Measurements from ENCODE around the gene DNAH12. TPM values are rescaled to one million over a fixed set of nuclear protein-coding genes. Genes with fewer than 3 reads are reported as not detected.
A peak's percentile ranks its signal among the peaks of the same experiment; 100 is the strongest.

DNAH12 gene
- total and polyA plus RNA-seq, 4 donors = 0.05 to 0.08 (median 0.08) TPM; not detected in 1

DNA sequence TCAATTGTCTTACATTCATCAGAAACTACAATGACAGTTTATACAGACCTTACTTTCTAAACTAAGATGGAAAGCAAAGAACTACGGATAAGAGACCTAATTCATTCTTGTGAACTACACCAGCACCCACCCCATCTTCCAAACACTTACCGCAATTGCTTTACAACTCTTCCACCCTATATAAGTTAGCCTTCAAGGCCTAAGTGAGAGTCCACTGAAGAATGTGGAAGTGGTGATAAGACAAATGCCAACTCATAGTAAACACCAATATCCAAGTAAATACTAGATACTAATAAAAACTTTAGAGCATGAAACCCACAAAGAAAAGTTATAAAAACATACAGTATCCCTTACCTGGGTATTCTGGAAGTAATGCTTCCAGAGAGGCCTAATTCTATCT, 39.4 kb upstream of the DNAH12 start:
- Histone ChIP-seq H3K4me3 (ENCODE audit: low read depth in 1 of 3, low read length in 3 of 3) (no peak overlapping the region), H3K9ac (ENCODE audit: low read depth in 1 of 2, low read length in 2 of 2) (no peak overlapping the region), H3K27me3 (ENCODE audit: control insufficient read depth in 4 of 4, insufficient read depth in 4 of 4, low read length in 3 of 4) (no peaks in the 10 kb centered on the region), H3K27ac (ENCODE audit: low read depth in 1 of 2, low read length in 2 of 2) (no peak overlapping the region), H3K9me3 (ENCODE audit: control insufficient read depth in 4 of 4, low read length in 3 of 4) (no peaks in the 10 kb centered on the region), H3K36me3 (ENCODE audit: control insufficient read depth in 4 of 4, insufficient read depth in 3 of 4, low read depth in 1 of 4, low read length in 3 of 4) (peaks cover 7 to 25% (median 21%) of the 10 kb centered on the region in 4 donors), H3K4me1 (ENCODE audit: control insufficient read depth in 4 of 4, insufficient read depth in 4 of 4, low read length in 3 of 4) (peaks cover 2 to 7% (median 4%) of the 10 kb centered on the region in 4 donors)
- 87% methylated on average over 2 of the region's 2 CpGs for WGBS
- no peak for TF ChIP-seq SP1 (IDR thresholded peaks at IDR 0.05)
- TF ChIP-seq HNF4A (conservative IDR thresholded peaks at IDR 0.05) = no peak
- TF ChIP-seq RXRA (IDR thresholded peaks at IDR 0.05) = no peak
- TF ChIP-seq NR2F2 (IDR thresholded peaks at IDR 0.05) = no peak
- TF ChIP-seq GABPA (IDR thresholded peaks at IDR 0.05 in 1 of 2, conservative IDR thresholded peaks at IDR 0.05 in 1 of 2) = no peak
- TF ChIP-seq, protein P1, sequence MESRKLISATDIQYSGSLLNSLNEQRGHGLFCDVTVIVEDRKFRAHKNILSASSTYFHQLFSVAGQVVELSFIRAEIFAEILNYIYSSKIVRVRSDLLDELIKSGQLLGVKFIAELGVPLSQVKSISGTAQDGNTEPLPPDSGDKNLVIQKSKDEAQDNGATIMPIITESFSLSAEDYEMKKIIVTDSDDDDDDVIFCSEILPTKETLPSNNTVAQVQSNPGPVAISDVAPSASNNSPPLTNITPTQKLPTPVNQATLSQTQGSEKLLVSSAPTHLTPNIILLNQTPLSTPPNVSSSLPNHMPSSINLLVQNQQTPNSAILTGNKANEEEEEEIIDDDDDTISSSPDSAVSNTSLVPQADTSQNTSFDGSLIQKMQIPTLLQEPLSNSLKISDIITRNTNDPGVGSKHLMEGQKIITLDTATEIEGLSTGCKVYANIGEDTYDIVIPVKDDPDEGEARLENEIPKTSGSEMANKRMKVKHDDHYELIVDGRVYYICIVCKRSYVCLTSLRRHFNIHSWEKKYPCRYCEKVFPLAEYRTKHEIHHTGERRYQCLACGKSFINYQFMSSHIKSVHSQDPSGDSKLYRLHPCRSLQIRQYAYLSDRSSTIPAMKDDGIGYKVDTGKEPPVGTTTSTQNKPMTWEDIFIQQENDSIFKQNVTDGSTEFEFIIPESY (IDR thresholded peaks at IDR 0.05) = no peak
- DNase-seq (ENCODE audit: low spot score) = no peak

DNA sequence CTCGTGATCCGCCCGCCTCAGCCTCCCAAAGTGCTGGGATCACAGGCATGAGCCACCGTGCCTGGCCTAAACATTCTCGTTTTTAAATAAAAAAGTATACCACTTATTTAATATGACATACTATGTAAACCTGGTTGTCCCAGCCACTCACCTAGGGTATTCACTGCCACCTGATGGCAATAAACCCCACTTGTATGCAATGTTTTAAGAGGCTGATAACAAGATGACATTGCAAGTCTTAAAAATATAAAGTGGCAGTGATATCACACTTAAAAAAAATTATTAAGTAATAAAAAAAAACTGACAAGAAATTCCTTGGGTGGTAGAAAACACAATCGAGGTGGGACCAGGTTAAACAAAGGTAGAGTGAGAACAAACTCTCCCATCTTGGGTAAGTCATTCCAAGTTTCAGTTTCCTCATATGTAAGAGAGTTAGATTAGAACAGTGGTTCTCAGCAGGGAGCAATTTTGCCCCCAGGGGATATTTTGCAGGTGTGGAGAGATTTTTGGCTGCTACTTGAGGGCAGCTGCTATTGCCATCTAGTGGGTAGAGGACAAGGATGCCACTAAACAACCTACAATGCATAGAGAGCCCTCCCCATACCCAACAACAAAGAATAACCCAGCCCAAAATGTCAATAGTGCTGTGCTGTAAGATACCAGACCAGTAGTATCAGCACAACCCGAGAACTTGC, 38.5 kb upstream of the DNAH12 start:
- Histone ChIP-seq H3K9ac (ENCODE audit: low read depth in 1 of 2, low read length in 2 of 2) (no peak overlapping the region), H3K27me3 (ENCODE audit: control insufficient read depth in 4 of 4, insufficient read depth in 4 of 4, low read length in 3 of 4) (no peaks in the 10 kb centered on the region), H3K27ac (ENCODE audit: low read depth in 1 of 2, low read length in 2 of 2) (no peak overlapping the region), H3K9me3 (ENCODE audit: control insufficient read depth in 4 of 4, low read length in 3 of 4) (no peaks in the 10 kb centered on the region), H3K4me1 (ENCODE audit: control insufficient read depth in 4 of 4, insufficient read depth in 4 of 4, low read length in 3 of 4) (peaks cover 0 to 7% (median 4%) of the 10 kb centered on the region in 4 donors), H3K4me3 (ENCODE audit: low read depth in 1 of 3, low read length in 3 of 3) (no peak overlapping the region), H3K36me3 (ENCODE audit: control insufficient read depth in 4 of 4, insufficient read depth in 3 of 4, low read depth in 1 of 4, low read length in 3 of 4) (peaks cover 9 to 25% (median 24%) of the 10 kb centered on the region in 4 donors)
- WGBS = 88% methylated on average over 7 of the region's 7 CpGs
- DNase-seq (ENCODE audit: low spot score) = no peak
- TF ChIP-seq RAD21 (IDR thresholded peaks at IDR 0.05) = peak in 1 of 2 donors; percentile 34
- TF ChIP-seq FOXA1 (IDR thresholded peaks at IDR 0.05) = no peak

DNA sequence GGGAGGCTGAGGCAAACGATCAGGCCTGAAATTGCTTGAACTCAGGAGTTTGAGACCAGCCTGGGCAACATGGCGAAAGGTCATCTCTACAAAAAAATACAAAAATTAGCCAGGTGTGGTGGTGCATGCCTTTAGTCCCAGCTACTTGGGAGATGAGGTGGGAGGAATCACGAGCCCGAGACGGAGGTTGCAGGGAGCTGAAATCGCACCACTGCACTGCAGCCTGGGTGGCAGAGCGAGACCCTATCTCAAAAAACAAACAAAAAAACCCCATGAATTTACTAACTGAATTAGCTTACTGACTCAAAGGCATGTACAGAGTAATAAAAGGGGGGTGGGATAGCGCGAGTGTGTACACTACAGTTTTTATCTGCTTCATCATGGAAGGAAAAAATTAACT, 33.7 kb upstream of the DNAH12 start:
- peaks cover 0 to under 1% (median 0%) of the 10 kb centered on the region in 4 donors for H3K4me1 ChIP-seq (ENCODE audit: control insufficient read depth in 4 of 4, insufficient read depth in 4 of 4, low read length in 3 of 4)
- H3K36me3 ChIP-seq (ENCODE audit: control insufficient read depth in 4 of 4, insufficient read depth in 3 of 4, low read depth in 1 of 4, low read length in 3 of 4) = peaks cover 15 to 46% (median 31%) of the 10 kb centered on the region in 4 donors
- H3K4me3 ChIP-seq (ENCODE audit: low read depth in 1 of 3, low read length in 3 of 3) = no peak overlapping the region
- no peak overlapping the region for H3K27ac ChIP-seq (ENCODE audit: low read depth in 1 of 2, low read length in 2 of 2)
- no peak overlapping the region for H3K9ac ChIP-seq (ENCODE audit: low read depth in 1 of 2, low read length in 2 of 2)
- WGBS = 90% methylated on average over 9 of the region's 9 CpGs
- H3K9me3 ChIP-seq (ENCODE audit: control insufficient read depth in 4 of 4, low read length in 3 of 4) = no peaks in the 10 kb centered on the region
- no peak for DNase-seq (ENCODE audit: low spot score)
- no peaks in the 10 kb centered on the region for H3K27me3 ChIP-seq (ENCODE audit: control insufficient read depth in 4 of 4, insufficient read depth in 4 of 4, low read length in 3 of 4)
- TF ChIP-seq GABPA (IDR thresholded peaks at IDR 0.05 in 1 of 2, conservative IDR thresholded peaks at IDR 0.05 in 1 of 2) (no peak), TAF1 (conservative IDR thresholded peaks at IDR 0.05) (no peak), RXRA (IDR thresholded peaks at IDR 0.05) (no peak), SP1 (IDR thresholded peaks at IDR 0.05) (no peak), FOXA2 (IDR thresholded peaks at IDR 0.05) (no peak), YY1 (IDR thresholded peaks at IDR 0.05) (no peak), HNF4A (conservative IDR thresholded peaks at IDR 0.05) (no peak), EGR1 (IDR thresholded peaks at IDR 0.05; ENCODE audit: low read depth in 2 of 2) (no peak), RAD21 (IDR thresholded peaks at IDR 0.05) (no peak), NR2F2 (IDR thresholded peaks at IDR 0.05) (no peak), HNF4G (IDR thresholded peaks at IDR 0.05) (no peak), FOXA1 (IDR thresholded peaks at IDR 0.05) (no peak)
- TF ChIP-seq, protein P1 (IDR thresholded peaks at IDR 0.05) = no peak
- TF ChIP-seq, protein P2, sequence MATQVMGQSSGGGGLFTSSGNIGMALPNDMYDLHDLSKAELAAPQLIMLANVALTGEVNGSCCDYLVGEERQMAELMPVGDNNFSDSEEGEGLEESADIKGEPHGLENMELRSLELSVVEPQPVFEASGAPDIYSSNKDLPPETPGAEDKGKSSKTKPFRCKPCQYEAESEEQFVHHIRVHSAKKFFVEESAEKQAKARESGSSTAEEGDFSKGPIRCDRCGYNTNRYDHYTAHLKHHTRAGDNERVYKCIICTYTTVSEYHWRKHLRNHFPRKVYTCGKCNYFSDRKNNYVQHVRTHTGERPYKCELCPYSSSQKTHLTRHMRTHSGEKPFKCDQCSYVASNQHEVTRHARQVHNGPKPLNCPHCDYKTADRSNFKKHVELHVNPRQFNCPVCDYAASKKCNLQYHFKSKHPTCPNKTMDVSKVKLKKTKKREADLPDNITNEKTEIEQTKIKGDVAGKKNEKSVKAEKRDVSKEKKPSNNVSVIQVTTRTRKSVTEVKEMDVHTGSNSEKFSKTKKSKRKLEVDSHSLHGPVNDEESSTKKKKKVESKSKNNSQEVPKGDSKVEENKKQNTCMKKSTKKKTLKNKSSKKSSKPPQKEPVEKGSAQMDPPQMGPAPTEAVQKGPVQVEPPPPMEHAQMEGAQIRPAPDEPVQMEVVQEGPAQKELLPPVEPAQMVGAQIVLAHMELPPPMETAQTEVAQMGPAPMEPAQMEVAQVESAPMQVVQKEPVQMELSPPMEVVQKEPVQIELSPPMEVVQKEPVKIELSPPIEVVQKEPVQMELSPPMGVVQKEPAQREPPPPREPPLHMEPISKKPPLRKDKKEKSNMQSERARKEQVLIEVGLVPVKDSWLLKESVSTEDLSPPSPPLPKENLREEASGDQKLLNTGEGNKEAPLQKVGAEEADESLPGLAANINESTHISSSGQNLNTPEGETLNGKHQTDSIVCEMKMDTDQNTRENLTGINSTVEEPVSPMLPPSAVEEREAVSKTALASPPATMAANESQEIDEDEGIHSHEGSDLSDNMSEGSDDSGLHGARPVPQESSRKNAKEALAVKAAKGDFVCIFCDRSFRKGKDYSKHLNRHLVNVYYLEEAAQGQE (IDR thresholded peaks at IDR 0.05) = no peak
- TF ChIP-seq, protein P3, sequence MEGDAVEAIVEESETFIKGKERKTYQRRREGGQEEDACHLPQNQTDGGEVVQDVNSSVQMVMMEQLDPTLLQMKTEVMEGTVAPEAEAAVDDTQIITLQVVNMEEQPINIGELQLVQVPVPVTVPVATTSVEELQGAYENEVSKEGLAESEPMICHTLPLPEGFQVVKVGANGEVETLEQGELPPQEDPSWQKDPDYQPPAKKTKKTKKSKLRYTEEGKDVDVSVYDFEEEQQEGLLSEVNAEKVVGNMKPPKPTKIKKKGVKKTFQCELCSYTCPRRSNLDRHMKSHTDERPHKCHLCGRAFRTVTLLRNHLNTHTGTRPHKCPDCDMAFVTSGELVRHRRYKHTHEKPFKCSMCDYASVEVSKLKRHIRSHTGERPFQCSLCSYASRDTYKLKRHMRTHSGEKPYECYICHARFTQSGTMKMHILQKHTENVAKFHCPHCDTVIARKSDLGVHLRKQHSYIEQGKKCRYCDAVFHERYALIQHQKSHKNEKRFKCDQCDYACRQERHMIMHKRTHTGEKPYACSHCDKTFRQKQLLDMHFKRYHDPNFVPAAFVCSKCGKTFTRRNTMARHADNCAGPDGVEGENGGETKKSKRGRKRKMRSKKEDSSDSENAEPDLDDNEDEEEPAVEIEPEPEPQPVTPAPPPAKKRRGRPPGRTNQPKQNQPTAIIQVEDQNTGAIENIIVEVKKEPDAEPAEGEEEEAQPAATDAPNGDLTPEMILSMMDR (IDR thresholded peaks at IDR 0.05; ENCODE audit: low read depth, low read length, missing input control) = no peak
- TF ChIP-seq, protein P4, sequence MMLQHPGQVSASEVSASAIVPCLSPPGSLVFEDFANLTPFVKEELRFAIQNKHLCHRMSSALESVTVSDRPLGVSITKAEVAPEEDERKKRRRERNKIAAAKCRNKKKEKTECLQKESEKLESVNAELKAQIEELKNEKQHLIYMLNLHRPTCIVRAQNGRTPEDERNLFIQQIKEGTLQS (IDR thresholded peaks at IDR 0.05) = no peak
- TF ChIP-seq, protein P5, sequence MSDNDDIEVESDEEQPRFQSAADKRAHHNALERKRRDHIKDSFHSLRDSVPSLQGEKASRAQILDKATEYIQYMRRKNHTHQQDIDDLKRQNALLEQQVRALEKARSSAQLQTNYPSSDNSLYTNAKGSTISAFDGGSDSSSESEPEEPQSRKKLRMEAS (IDR thresholded peaks at IDR 0.05) = no peak
